Measurements from ENCODE around the gene AUTS2.

The AUTS2 gene

DNA sequence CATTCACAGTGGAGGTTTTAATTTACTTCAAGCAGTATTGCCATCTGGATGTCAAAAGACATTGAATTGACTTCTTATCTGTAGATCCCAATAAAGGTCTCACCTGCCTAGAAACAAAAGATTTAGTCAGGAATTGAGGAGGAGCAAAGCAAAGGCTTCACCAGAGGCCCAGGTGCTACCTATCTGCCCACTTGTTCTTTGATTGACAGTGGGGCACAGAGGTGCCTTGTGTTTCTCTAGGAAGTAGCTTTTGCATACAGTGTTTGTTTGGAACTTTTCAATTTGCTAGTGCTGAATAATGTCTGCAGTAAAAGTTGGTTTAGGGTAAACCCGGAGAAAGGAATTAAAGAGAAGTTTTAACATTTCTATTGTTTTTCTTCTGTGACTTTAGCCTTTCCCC, 40.4 kb downstream of the AUTS2 start:
- Histone ChIP-seq H3K4me3 (ENCODE audit: low read depth, low read length, poor library complexity, severe bottlenecking) (no peak overlapping the region), H3K9me2 (ENCODE audit: low read depth, low read length) (no peaks in the 10 kb centered on the region), H3K9ac (ENCODE audit: low read length) (peak overlapping the region; percentile 2; the same call in 1 of the 2 replicates), H3K27ac (ENCODE audit: low read depth, low read length, poor library complexity, severe bottlenecking) (peak overlapping the region; percentile 81), H3K4me1 (ENCODE audit: insufficient read depth, low read length, severe bottlenecking) (peaks cover 78% of the 10 kb centered on the region), H3K27me3 (ENCODE audit: insufficient read depth, low read length) (no peaks in the 10 kb centered on the region), H4K20me1 (ENCODE audit: insufficient read depth, low read length) (no peaks in the 10 kb centered on the region), H2AFZ (ENCODE audit: low read length) (no peak overlapping the region), H3F3A (ENCODE audit: insufficient read depth, low read length) (no peaks in the 10 kb centered on the region), H3K36me3 (ENCODE audit: insufficient read depth, low read length) (no peaks in the 10 kb centered on the region), H3K4me2 (ENCODE audit: low read length) (peak overlapping the region; percentile 41; the same call in 1 of the 2 replicates), H3K9me3 (ENCODE audit: low read length) (no peaks in the 10 kb centered on the region), H3K79me2 (ENCODE audit: insufficient read depth, low read length) (peaks cover 98% of the 10 kb centered on the region)
- TF ChIP-seq, protein P1, sequence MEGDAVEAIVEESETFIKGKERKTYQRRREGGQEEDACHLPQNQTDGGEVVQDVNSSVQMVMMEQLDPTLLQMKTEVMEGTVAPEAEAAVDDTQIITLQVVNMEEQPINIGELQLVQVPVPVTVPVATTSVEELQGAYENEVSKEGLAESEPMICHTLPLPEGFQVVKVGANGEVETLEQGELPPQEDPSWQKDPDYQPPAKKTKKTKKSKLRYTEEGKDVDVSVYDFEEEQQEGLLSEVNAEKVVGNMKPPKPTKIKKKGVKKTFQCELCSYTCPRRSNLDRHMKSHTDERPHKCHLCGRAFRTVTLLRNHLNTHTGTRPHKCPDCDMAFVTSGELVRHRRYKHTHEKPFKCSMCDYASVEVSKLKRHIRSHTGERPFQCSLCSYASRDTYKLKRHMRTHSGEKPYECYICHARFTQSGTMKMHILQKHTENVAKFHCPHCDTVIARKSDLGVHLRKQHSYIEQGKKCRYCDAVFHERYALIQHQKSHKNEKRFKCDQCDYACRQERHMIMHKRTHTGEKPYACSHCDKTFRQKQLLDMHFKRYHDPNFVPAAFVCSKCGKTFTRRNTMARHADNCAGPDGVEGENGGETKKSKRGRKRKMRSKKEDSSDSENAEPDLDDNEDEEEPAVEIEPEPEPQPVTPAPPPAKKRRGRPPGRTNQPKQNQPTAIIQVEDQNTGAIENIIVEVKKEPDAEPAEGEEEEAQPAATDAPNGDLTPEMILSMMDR (IDR thresholded peaks at IDR 0.05; ENCODE audit: low read length), result no peak
- TF ChIP-seq EZH2 (IDR thresholded peaks at IDR 0.05; ENCODE audit: borderline replicate concordance, low read length), result no peak

DNA sequence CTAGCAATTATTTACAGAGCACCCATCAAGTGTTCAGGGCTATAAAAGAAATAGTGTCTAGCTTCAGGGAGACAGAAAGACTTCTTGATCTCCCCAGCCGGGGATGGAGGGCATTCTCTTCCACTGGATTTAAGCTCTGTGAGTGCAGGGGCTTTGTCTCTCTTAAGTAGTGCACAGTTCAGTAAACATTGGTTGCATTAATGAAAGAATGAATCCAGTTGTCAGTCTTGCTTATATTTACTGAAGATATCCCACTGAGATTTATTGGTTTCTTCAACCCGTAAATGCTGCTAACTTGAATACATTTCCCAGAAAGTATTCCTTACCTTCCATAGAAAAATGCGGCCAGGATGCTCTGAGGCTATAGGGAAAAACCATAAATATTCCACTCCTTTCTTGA, 41.9 kb downstream of the AUTS2 start:
- TF ChIP-seq, protein P1 (IDR thresholded peaks at IDR 0.05; ENCODE audit: low read length), result no peak
- no peak for TF ChIP-seq EZH2 (IDR thresholded peaks at IDR 0.05; ENCODE audit: borderline replicate concordance, low read length)
- no peaks in the 10 kb centered on the region for H3K9me2 ChIP-seq (ENCODE audit: low read depth, low read length)
- no peaks in the 10 kb centered on the region for H3K36me3 ChIP-seq (ENCODE audit: insufficient read depth, low read length)
- H4K20me1 ChIP-seq (ENCODE audit: insufficient read depth, low read length), result no peaks in the 10 kb centered on the region
- peaks cover 99% of the 10 kb centered on the region for H3K79me2 ChIP-seq (ENCODE audit: insufficient read depth, low read length)
- H3K27me3 ChIP-seq (ENCODE audit: insufficient read depth, low read length), result no peaks in the 10 kb centered on the region
- no peak overlapping the region for H3K4me3 ChIP-seq (ENCODE audit: low read depth, low read length, poor library complexity, severe bottlenecking)
- no peaks in the 10 kb centered on the region for H3F3A ChIP-seq (ENCODE audit: insufficient read depth, low read length)
- peak overlapping the region; percentile 81 for H3K27ac ChIP-seq (ENCODE audit: low read depth, low read length, poor library complexity, severe bottlenecking)
- peaks cover 82% of the 10 kb centered on the region for H3K4me1 ChIP-seq (ENCODE audit: insufficient read depth, low read length, severe bottlenecking)
- no peak overlapping the region; the same call in 1 of the 2 replicates for H3K9ac ChIP-seq (ENCODE audit: low read length)
- no peaks in the 10 kb centered on the region for H3K9me3 ChIP-seq (ENCODE audit: low read length)
- H2AFZ ChIP-seq (ENCODE audit: low read length), result no peak overlapping the region
- H3K4me2 ChIP-seq (ENCODE audit: low read length), result peak overlapping the region; percentile 41; the same call in 1 of the 2 replicates

DNA sequence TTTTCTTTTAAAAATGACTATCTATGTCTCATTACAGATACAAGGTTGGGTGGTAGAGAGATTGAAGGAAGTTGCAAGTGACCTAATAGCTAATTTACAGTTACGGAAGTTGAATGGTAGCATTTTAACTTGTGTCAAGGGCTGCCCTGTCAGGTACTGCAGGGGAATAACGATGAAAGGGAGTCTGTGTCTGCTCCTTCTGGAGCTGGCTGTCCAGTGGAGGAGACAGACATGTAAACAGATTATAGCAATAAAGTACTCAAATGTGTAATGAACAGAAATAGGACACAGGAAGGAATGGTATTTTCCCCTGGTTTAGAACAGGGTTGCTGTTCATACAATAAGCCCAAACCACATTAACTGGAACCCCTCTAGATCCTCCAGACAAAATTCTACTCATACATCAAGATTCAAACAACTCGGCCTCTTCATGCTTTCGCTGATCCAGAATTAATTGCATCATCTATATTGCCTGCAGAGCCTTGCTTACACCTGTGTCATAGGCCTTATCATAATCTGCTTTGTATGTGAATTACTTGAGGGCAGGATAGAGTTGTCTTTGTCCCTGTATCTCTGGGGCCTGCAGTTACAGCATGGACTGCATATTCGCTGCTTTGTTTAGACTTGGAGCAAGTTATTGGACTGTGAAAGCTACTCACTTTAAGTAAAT, 42.8 kb downstream of the AUTS2 start:
- H3K27me3 ChIP-seq (ENCODE audit: insufficient read depth, low read length), result no peaks in the 10 kb centered on the region
- H2AFZ ChIP-seq (ENCODE audit: low read length), result no peak overlapping the region
- H3K79me2 ChIP-seq (ENCODE audit: insufficient read depth, low read length), result peaks cover 99% of the 10 kb centered on the region
- no peak overlapping the region; the same call in 1 of the 2 replicates for H3K9ac ChIP-seq (ENCODE audit: low read length)
- H3K4me1 ChIP-seq (ENCODE audit: insufficient read depth, low read length, severe bottlenecking), result peaks cover 84% of the 10 kb centered on the region
- H4K20me1 ChIP-seq (ENCODE audit: insufficient read depth, low read length), result no peaks in the 10 kb centered on the region
- TF ChIP-seq, protein P1 (IDR thresholded peaks at IDR 0.05; ENCODE audit: low read length), result no peak
- TF ChIP-seq EZH2 (IDR thresholded peaks at IDR 0.05; ENCODE audit: borderline replicate concordance, low read length), result no peak
- H3K27ac ChIP-seq (ENCODE audit: low read depth, low read length, poor library complexity, severe bottlenecking), result peak overlapping the region; percentile 81
- H3K4me3 ChIP-seq (ENCODE audit: low read depth, low read length, poor library complexity, severe bottlenecking), result no peak overlapping the region
- H3K9me3 ChIP-seq (ENCODE audit: low read length), result no peaks in the 10 kb centered on the region
- peak overlapping the region; percentile 41; the same call in 1 of the 2 replicates for H3K4me2 ChIP-seq (ENCODE audit: low read length)
- H3K9me2 ChIP-seq (ENCODE audit: low read depth, low read length), result no peaks in the 10 kb centered on the region
- H3F3A ChIP-seq (ENCODE audit: insufficient read depth, low read length), result no peaks in the 10 kb centered on the region
- no peaks in the 10 kb centered on the region for H3K36me3 ChIP-seq (ENCODE audit: insufficient read depth, low read length)

All from OCI-LY1 (cell line).